H9 (cell line): ENCODE data around the gene GIPC3. TPM values are rescaled to one million over a fixed set of nuclear protein-coding genes. Genes with fewer than 3 reads are reported as not detected.

Experiments used
- DNase-seq: peaks from one replicate; pipeline ENCODE4 v3.0.0-alpha.2; 2017
- H2AFZ ChIP-seq: one replicate; pipeline ENCODE4 v1.6.1; 2013; ENCODE audit warnings: mild to moderate bottlenecking, low read length, control low read depth, moderate library complexity
- H2AK5ac ChIP-seq: 2 replicates; pipeline ENCODE4 v1.6.1; 2013; ENCODE audit warnings: low read length, control low read depth, mixed read lengths; ENCODE audit not compliant: insufficient read length
- H2BK120ac ChIP-seq: one replicate; pipeline ENCODE4 v1.6.1; 2013; ENCODE audit warnings: low read depth, mild to moderate bottlenecking, low read length, control low read depth, inconsistent platforms; ENCODE audit not compliant: poor library complexity, severe bottlenecking
- H2BK12ac ChIP-seq: 2 replicates; pipeline ENCODE4 v1.6.1; 2013; ENCODE audit warnings: low read length, control low read depth, mixed read lengths, low read depth; ENCODE audit not compliant: insufficient read length
- H2BK15ac ChIP-seq: 2 replicates; pipeline ENCODE4 v1.6.1; 2013; ENCODE audit warnings: low read depth, low read length, control low read depth
- H2BK20ac ChIP-seq: one replicate; pipeline ENCODE4 v1.6.1; 2013; ENCODE audit warnings: low read depth, mild to moderate bottlenecking, low read length, control low read depth, inconsistent platforms; ENCODE audit not compliant: poor library complexity, severe bottlenecking
- H2BK5ac ChIP-seq: 2 replicates; pipeline ENCODE4 v1.6.1; 2013; ENCODE audit warnings: low read length, control low read depth, mixed read lengths; ENCODE audit not compliant: insufficient read length
- H3K14ac ChIP-seq: 2 replicates; pipeline ENCODE4 v1.6.1; 2013; ENCODE audit warnings: low read length, control low read depth; ENCODE audit not compliant: insufficient read depth
- H3K18ac ChIP-seq: 2 replicates; pipeline ENCODE4 v1.6.1; 2013; ENCODE audit warnings: low read depth, mild to moderate bottlenecking, mixed read lengths, low read length, control low read depth; ENCODE audit not compliant: insufficient read length
- H3K23ac ChIP-seq: 2 replicates; pipeline ENCODE4 v1.6.1; 2013; ENCODE audit warnings: low read length, control low read depth, mixed read lengths, low read depth; ENCODE audit not compliant: insufficient read length
- H3K23me2 ChIP-seq: 2 replicates; pipeline ENCODE4 v1.6.1; 2013; ENCODE audit warnings: low read depth, mild to moderate bottlenecking, mixed read lengths, low read length, control low read depth; ENCODE audit not compliant: insufficient read length, poor library complexity, severe bottlenecking
- H3K27ac ChIP-seq: 2 replicates; pipeline ENCODE4 v1.5.1; 2013; ENCODE audit warnings: low read length, control low read depth, mixed read lengths, low read depth; ENCODE audit not compliant: insufficient read length
- H3K27me3 ChIP-seq: 2 replicates; pipeline ENCODE4 v1.6.1; 2013; ENCODE audit warnings: low read length, control low read depth, inconsistent platforms; ENCODE audit not compliant: insufficient read depth
- H3K4ac ChIP-seq: 2 replicates; pipeline ENCODE4 v1.6.1; 2013; ENCODE audit warnings: low read depth, mild to moderate bottlenecking, control low read depth, inconsistent platforms, low read length, moderate library complexity
- H3K4me1 ChIP-seq: 2 replicates; pipeline ENCODE4 v1.6.1; 2013; ENCODE audit warnings: low read length, control low read depth, inconsistent platforms; ENCODE audit not compliant: insufficient read depth
- H3K4me2 ChIP-seq: 2 replicates; pipeline ENCODE4 v1.6.1; 2013; ENCODE audit warnings: low read length, control low read depth, mixed read lengths; ENCODE audit not compliant: insufficient read length, insufficient read depth
- H3K56ac ChIP-seq: 2 replicates; pipeline ENCODE4 v1.6.1; 2013; ENCODE audit warnings: low read depth, mild to moderate bottlenecking, mixed read lengths, low read length, control low read depth; ENCODE audit not compliant: insufficient read length
- H3K79me1 ChIP-seq: 2 replicates; pipeline ENCODE4 v1.6.1; 2013; ENCODE audit warnings: low read depth, mild to moderate bottlenecking, moderate library complexity, low read length, control low read depth, inconsistent platforms; ENCODE audit not compliant: insufficient read depth, poor library complexity, severe bottlenecking
- H3K79me2 ChIP-seq: 2 replicates; pipeline ENCODE4 v1.6.1; 2013; ENCODE audit warnings: low read length, control low read depth, inconsistent platforms; ENCODE audit not compliant: insufficient read depth
- H3K9ac ChIP-seq: 2 replicates; pipeline ENCODE4 v1.6.1; 2013; ENCODE audit warnings: low read length, control low read depth, mixed read lengths; ENCODE audit not compliant: insufficient read length; ENCODE audit errors: extremely low read depth
- H3K9me3 ChIP-seq: one replicate; pipeline ENCODE4 v1.6.1; 2013; ENCODE audit warnings: low read depth, low read length, inconsistent platforms; ENCODE audit not compliant: control insufficient read depth
- H3T11ph ChIP-seq: one replicate; pipeline ENCODE4 v1.6.1; 2013; ENCODE audit warnings: mild to moderate bottlenecking, low read length, control low read depth, inconsistent platforms
- H4K20me1 ChIP-seq: one replicate; pipeline ENCODE4 v1.6.1; 2013; ENCODE audit not compliant: control insufficient read depth, insufficient read length, insufficient read depth
- H4K5ac ChIP-seq: 2 replicates; pipeline ENCODE4 v1.6.1; 2013; ENCODE audit warnings: low read depth, mild to moderate bottlenecking, mixed read lengths, low read length, control low read depth; ENCODE audit not compliant: insufficient read length
- H4K8ac ChIP-seq: replicated peaks from 2 replicates; pipeline ENCODE4 v1.6.1; 2013; ENCODE audit warnings: low read length, control low read depth, mixed read lengths, low read depth; ENCODE audit not compliant: insufficient read length
- H4K91ac ChIP-seq: 2 replicates; pipeline ENCODE4 v1.6.1; 2013; ENCODE audit warnings: low read depth, mild to moderate bottlenecking, moderate library complexity, mixed read lengths, low read length, control low read depth; ENCODE audit not compliant: insufficient read length
- H3K27ac Mint-ChIP-seq, 3 experiments: 2 replicates in 2 of 3; 3 replicates in 1 of 3; pipeline ENCODE4 v1.8.0; 2020 to 2021; ENCODE audit warnings: mixed read lengths in 3 of 3, mild to moderate bottlenecking in 1 of 3, moderate library complexity in 1 of 3
- H3K27me3 Mint-ChIP-seq: 2 replicates; pipeline ENCODE4 v1.8.0; 2021; ENCODE audit warnings: low read depth, mild to moderate bottlenecking, moderate library complexity, mixed read lengths
- H3K36me3 Mint-ChIP-seq, 3 experiments: 2 replicates in 2 of 3; 3 replicates in 1 of 3; pipeline ENCODE4 v1.8.0; 2020 to 2021; ENCODE audit warnings: low read depth in 3 of 3, mixed read lengths in 3 of 3; ENCODE audit not compliant: insufficient read depth in 1 of 3
- H3K4me1 Mint-ChIP-seq, 2 experiments: 2 replicates each; pipeline ENCODE4 v1.8.0; 2020; ENCODE audit warnings: mixed read lengths in 2 of 2
- H3K4me3 Mint-ChIP-seq, 2 experiments: 2 replicates in 1 of 2; 3 replicates in 1 of 2; pipeline ENCODE4 v1.8.0; 2020 to 2021; ENCODE audit warnings: mild to moderate bottlenecking in 2 of 2, mixed read lengths in 2 of 2, moderate library complexity in 1 of 2
- H3K9me3 Mint-ChIP-seq, 2 experiments: 2 replicates in 1 of 2; 3 replicates in 1 of 2; pipeline ENCODE4 v1.8.0; 2020; ENCODE audit warnings: mild to moderate bottlenecking in 2 of 2, mixed read lengths in 2 of 2, moderate library complexity in 1 of 2
- WGBS: extraction: QIAGEN DNeasy Blood & Tissue Kit; methylation state at CpG from one replicate; pipeline ENCODE4 v1.1.7; 2013; ENCODE audit warnings: missing lambda C conversion rate, low lambda C conversion rate, mixed read lengths; ENCODE audit not compliant: insufficient read length; ENCODE audit errors: extremely low coverage; 5-methylcytosine and 5-hydroxymethylcytosine counted together
- total RNA-seq: library from RNA; stranded (reverse); gene quantifications from 2 replicates; pipeline ENCODE4 v1.2.1, GENCODE V29; 2021
- TF ChIP-seq, protein P1 (sequence below): fragments of 200-600 bp; sonication (generic); conservative IDR thresholded peaks from 3 replicates; pipeline ENCODE4 v1.8.0; 2021; ENCODE audit warnings: antibody characterized with exemption, mild to moderate bottlenecking

Gene GIPC3
- total RNA-seq, 1 experiment from 2014 or later, result 1.6 TPM

DNA sequence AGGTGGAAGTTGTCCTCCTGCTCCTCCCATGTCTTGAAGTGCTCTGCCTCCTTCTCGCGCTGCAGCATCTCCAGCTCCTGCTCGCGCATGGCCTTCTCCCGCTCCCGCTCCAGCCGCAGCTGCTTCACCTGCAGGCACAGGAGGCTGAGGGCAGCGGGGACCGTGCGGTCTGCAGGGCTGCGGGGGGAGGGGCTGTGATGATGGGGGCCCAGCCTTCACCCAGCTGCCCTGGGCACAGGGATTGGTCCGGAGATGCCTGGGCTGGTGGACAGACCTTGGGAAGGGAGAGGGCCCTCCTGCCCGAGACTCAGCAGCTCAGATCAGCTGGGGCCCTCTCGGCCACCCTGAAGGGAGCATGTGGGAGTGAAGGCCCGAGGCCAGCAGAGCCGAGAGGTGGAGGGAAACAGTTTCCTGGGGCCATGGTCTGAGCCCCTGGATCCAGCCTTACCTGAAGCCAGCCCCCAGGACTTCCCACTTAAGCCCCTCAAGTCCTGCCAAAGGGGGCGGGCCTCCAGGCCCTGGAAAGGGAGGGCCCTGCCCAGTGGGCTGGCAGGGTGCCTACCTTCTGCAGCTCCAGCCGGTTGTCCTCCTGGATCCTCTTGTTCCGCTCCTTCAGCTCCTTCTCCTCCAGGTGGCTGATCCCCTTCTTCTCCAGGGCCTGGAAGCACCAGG is 35.0 kb downstream of the GIPC3 start:
- no peak overlapping the region for H3K4ac ChIP-seq
- no peak overlapping the region for H3K9ac ChIP-seq
- no peak overlapping the region for H2AFZ ChIP-seq
- no peaks in the 10 kb centered on the region for H3K23me2 ChIP-seq
- no peak overlapping the region for H3K14ac ChIP-seq
- no peak overlapping the region for H3K27ac ChIP-seq
- peaks cover 3% of the 10 kb centered on the region for H4K20me1 ChIP-seq
- H3K56ac ChIP-seq, result no peak overlapping the region
- H3K27me3 ChIP-seq, result no peaks in the 10 kb centered on the region
- H3K9me3 Mint-ChIP-seq, result no peaks in the 10 kb centered on the region
- H3K4me3 Mint-ChIP-seq, result no peak overlapping the region
- TF ChIP-seq, protein P1, sequence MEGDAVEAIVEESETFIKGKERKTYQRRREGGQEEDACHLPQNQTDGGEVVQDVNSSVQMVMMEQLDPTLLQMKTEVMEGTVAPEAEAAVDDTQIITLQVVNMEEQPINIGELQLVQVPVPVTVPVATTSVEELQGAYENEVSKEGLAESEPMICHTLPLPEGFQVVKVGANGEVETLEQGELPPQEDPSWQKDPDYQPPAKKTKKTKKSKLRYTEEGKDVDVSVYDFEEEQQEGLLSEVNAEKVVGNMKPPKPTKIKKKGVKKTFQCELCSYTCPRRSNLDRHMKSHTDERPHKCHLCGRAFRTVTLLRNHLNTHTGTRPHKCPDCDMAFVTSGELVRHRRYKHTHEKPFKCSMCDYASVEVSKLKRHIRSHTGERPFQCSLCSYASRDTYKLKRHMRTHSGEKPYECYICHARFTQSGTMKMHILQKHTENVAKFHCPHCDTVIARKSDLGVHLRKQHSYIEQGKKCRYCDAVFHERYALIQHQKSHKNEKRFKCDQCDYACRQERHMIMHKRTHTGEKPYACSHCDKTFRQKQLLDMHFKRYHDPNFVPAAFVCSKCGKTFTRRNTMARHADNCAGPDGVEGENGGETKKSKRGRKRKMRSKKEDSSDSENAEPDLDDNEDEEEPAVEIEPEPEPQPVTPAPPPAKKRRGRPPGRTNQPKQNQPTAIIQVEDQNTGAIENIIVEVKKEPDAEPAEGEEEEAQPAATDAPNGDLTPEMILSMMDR, result no peak
- H3K4me1 Mint-ChIP-seq, result peaks cover 0 to 6% of the 10 kb centered on the region in 2 experiments; a peak in 2 of 4 replicates
- H3K18ac ChIP-seq, result no peak overlapping the region
- H2BK120ac ChIP-seq, result no peak overlapping the region
- H3K27me3 Mint-ChIP-seq, result no peaks in the 10 kb centered on the region
- no peak overlapping the region for H4K8ac ChIP-seq
- no peak for DNase-seq
- H2BK20ac ChIP-seq, result no peak overlapping the region
- H2AK5ac ChIP-seq, result no peak overlapping the region
- H3K36me3 Mint-ChIP-seq, result peaks cover 2 to 22% (median 21%) of the 10 kb centered on the region in 3 experiments; a peak in 6 of 7 replicates
- H4K91ac ChIP-seq, result no peak overlapping the region
- H3K9me3 ChIP-seq, result no peaks in the 10 kb centered on the region
- no peaks in the 10 kb centered on the region for H3K79me1 ChIP-seq
- no peaks in the 10 kb centered on the region; the same call in 1 of the 2 replicates for H3K79me2 ChIP-seq
- no peak overlapping the region for H4K5ac ChIP-seq
- H3K23ac ChIP-seq, result no peak overlapping the region
- H2BK15ac ChIP-seq, result no peak overlapping the region
- H3T11ph ChIP-seq, result no peak overlapping the region
- H2BK12ac ChIP-seq, result no peak overlapping the region
- H2BK5ac ChIP-seq, result no peak overlapping the region
- H3K27ac Mint-ChIP-seq, result no peak overlapping the region; a peak in 1 of 7 replicates
- H3K4me2 ChIP-seq, result no peak overlapping the region
- H3K4me1 ChIP-seq, result no peaks in the 10 kb centered on the region
- no CpG with 5 or more reads among the region's 19 CpGs for WGBS
